ENCODE data around the gene SMG1.
A peak's percentile ranks its signal among the peaks of the same experiment; 100 is the strongest.

DNA sequence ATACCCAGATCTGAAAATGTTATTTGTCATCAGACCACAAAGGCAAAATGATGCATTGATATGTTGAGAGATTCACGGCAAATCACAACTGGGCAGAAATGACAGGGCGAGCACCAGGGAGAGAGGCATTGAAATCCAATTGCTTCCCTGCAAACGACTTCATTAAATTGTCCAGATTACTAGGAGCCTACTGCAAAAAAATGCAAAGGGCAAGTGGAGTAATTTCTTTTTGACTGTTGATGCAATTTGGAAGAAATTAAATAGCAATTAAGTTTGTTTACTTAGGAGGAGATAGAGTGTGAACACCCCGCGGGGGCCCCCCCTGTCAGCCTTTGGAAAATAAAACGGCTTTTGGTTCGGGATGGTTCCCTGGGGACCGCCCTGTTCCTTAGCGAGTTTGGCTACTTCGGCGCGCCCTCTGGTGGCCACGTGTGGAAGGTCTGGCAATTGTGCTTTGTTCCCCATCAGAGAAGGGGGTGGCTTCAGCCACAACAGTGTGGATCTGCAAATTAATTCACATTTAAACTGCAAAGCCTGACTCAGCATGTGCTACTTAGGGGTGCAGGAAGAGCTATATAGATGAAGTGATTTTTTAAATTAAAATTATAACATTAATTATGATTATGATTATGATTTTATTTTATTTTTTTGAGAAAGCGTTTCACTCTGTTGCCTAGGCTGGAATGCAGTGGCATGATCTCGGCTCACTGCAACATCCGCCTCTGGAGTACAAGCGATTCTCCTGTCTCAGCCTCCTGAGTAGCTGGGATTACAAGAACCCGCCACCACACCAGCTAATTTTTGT, 43.0 kb upstream of the SMG1 start:
- TF ChIP-seq, protein P1, sequence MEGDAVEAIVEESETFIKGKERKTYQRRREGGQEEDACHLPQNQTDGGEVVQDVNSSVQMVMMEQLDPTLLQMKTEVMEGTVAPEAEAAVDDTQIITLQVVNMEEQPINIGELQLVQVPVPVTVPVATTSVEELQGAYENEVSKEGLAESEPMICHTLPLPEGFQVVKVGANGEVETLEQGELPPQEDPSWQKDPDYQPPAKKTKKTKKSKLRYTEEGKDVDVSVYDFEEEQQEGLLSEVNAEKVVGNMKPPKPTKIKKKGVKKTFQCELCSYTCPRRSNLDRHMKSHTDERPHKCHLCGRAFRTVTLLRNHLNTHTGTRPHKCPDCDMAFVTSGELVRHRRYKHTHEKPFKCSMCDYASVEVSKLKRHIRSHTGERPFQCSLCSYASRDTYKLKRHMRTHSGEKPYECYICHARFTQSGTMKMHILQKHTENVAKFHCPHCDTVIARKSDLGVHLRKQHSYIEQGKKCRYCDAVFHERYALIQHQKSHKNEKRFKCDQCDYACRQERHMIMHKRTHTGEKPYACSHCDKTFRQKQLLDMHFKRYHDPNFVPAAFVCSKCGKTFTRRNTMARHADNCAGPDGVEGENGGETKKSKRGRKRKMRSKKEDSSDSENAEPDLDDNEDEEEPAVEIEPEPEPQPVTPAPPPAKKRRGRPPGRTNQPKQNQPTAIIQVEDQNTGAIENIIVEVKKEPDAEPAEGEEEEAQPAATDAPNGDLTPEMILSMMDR (conservative IDR thresholded peaks at IDR 0.05 in 1 of 2, IDR thresholded peaks at IDR 0.05 in 1 of 2; ENCODE audit: extremely low read depth in 1 of 2, insufficient read depth in 1 of 2, low read depth in 1 of 2, low read length in 2 of 2) = peak; percentile 78 to 95
- no peak for TF ChIP-seq EZH2 (IDR thresholded peaks at IDR 0.05; ENCODE audit: borderline replicate concordance, low read length)

Measured in mammary epithelial cell (primary cell).